ENCODE data around the gene NAT14.

DNA sequence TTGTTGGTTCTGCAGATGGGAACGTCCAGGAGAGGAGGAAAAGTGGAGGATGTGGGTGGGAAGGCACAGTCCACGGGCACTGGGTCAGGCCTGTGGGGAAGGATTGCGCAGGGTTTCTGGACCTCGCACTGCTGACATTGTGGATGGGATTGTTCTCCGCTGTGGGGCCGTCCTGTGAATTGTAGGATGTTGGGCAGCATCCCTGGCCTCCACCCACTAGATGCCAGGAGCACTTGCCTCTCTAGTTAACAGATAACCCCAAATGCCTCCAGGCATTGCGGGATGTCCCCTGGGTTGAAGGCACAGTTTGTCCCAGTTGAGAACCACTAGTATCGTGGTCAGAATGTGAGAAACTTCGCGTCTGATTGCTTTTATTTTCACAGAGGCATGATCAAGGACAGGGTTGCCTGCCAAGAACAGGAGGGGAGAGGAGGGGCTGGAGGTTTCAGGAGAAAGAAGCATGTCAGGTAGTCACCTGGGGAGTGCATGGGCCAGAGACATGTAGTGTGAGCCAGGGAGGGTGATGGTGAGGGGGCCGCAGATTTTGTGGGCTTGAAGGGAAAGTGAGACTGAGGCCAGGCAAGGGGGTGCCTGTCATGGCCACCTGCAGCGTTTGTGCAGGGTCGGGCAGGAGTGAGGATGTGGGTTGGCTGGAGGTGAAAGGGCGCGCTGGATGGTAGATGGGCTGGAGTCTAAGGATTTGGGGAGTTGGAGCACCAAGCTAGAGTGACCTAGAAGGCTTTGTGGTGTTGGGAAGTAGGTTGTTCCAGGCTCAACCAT, 5.3 kb upstream of the NAT14 start:
- TF ChIP-seq, protein P1, sequence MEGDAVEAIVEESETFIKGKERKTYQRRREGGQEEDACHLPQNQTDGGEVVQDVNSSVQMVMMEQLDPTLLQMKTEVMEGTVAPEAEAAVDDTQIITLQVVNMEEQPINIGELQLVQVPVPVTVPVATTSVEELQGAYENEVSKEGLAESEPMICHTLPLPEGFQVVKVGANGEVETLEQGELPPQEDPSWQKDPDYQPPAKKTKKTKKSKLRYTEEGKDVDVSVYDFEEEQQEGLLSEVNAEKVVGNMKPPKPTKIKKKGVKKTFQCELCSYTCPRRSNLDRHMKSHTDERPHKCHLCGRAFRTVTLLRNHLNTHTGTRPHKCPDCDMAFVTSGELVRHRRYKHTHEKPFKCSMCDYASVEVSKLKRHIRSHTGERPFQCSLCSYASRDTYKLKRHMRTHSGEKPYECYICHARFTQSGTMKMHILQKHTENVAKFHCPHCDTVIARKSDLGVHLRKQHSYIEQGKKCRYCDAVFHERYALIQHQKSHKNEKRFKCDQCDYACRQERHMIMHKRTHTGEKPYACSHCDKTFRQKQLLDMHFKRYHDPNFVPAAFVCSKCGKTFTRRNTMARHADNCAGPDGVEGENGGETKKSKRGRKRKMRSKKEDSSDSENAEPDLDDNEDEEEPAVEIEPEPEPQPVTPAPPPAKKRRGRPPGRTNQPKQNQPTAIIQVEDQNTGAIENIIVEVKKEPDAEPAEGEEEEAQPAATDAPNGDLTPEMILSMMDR (IDR thresholded peaks at IDR 0.05), result no peak
- TF ChIP-seq POLR2A (IDR thresholded peaks at IDR 0.05), result no peak

Measured in lower leg skin (tissue), 3 donors.